ENCODE measurements around the gene MINDY2.
"Not testable (repeated sequence)": the region's sequence is repeated elsewhere in the genome, so short reads cannot be mapped to it uniquely, and the experiment has no call there.

The MINDY2 gene

DNA sequence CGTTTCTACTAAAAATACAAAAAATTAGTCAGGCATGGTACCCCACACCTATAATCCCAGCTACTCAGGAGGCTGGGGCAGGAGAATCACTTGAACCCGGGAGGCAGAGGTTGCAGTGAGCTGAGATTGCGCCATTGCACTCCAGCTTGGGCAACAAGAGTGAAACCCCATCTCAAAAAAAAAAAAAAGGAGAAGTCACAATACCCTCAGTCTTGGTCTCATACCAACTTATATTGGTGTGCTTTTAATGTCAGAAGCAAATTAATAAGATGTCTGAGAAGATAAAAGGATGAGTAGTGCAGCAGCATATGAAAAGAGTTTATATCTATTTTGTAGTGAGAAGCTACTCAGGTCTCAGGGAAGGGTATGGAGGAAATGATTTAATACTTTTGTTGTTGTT, 112.8 kb downstream of the MINDY2 start:
- DNase-seq (ENCODE audit: low spot score): not testable (repeated sequence)

DNA sequence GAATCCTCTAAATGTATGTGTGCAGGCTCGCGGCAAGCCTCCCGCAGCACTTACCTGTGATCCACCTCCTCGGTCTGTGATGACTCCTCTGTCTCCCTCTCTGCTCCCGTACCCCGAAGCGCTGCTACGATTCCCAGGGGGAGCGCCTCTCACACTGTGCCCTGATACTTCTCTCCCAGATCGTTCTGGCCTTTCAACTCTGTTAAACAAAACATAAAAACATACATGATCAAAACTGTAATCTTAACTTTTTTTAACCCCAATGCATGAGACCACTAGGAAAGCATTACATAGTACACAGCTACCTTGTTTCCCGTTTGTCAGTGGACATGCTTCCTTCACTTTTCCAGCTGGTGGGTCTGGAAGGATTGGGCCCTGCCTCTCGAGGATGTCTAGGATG, 115.8 kb downstream of the MINDY2 start:
- DNase-seq (ENCODE audit: low spot score): no peak

DNA sequence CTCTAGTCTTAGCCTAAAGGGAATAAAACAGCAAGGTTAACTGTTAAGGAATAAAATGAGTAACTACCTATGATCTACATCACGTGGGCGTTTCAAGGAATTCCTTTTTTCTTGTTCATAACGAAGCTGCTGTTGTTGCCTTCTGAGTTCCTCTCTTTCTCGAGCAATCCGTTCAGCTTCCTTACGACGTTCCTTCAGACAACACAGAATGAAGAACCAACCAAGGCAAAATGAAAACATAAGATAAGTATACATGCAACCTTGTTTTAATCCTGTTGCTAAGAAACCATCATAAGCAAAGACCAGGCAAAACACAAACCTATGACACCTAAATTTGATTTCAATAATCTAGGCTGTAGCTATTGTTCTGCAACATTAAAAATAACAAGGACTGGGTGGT, 118.3 kb downstream of the MINDY2 start:
- peak; percentile 20 for DNase-seq (ENCODE audit: low spot score)

DNA sequence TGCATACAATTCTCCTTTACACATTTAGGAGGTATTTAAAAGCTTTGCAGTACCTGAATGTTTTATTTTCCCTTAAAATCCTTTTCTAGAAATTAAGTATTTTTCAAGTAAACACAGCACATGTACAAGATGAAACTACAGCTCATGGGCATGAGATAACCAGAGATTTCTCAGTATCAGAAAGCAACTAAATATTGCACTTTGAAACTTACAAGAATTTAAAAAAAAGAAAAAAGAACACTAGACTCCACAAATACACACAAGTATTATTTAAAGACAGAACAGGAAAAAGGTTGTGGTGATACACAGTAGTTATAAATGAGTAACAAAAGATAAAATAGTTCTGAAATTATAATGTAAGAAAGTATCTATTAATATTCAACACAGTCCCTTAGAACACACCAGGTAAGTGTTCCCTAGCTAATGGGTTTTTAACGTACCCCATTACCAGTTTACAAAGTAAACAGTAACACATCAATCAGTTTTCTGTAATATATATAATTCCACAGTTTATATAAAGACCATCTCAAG, 127.1 kb downstream of the MINDY2 start:
- DNase-seq (ENCODE audit: low spot score): no peak

DNA sequence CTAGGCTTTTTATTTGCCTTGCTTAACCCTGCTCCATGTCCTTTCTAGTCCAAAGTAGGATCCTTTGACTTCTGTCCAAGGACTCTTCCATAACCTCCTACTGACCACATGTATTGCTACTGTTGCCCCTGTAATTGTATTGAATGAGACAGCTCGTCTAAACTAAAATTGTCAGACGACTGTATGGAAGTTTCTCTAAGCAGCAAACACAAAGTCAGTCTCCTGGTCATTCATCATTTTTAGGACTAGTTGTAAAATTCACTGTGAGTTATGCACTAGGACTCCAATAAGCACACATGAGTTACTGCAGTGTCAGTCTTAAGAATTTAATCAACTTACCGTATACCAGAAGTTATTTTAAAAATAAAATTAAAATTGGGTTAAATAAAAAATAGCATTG, 129.5 kb downstream of the MINDY2 start:
- no peak for DNase-seq (ENCODE audit: low spot score)

DNA sequence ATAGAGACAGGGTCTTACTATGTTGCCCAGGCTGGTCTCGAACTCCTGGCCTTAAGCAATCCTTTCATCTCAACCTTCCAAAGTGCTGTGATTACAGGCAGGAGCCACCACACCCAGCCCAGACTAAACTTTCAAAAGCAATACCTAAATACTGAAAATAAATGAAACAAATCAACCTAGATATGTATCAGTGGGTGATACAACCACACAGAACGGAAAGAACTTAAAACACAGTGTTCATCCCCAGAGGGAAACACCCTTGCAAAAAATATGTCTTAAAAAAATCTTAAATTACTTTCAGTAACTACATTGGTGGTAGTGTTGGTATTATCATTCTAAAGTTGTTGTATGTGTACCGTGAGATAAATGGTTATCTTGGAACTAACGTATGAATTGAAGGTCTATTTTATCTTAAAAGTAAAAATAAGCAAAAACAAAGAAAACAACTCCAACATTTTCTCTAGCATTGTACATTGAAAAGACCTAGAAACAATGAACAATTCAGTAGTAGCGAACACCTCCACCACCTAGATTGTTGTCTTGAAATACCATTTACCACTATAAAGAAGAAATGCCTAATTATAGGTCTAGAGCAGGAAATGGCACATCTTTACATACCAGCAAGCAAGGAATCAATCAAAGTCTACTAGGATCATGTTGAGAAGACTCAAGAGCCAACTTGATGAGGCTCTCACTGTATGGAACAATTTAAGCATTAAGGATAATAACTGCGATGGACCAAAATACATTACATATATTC, 137.6 kb downstream of the MINDY2 start:
- DNase-seq (ENCODE audit: low spot score): no peak

DNA sequence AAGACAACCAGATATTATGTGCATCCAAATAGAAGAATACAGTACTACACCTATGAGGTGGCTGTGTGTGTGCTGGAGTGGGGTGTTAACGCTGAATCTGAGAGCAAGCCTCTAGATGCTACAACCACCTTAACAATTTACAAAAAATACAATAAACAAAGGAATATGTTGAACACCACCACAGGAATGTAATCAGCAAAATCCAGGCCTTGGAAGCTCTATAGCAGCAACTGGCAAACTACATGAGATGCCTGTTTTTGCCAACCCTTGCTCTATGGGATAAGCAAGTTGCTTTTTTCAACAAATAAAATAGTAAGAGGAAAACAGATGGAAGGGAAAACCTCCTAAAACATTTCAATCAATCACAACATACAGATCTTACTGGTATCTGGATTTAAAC, 138.5 kb downstream of the MINDY2 start:
- no peak for DNase-seq (ENCODE audit: low spot score)

DNA sequence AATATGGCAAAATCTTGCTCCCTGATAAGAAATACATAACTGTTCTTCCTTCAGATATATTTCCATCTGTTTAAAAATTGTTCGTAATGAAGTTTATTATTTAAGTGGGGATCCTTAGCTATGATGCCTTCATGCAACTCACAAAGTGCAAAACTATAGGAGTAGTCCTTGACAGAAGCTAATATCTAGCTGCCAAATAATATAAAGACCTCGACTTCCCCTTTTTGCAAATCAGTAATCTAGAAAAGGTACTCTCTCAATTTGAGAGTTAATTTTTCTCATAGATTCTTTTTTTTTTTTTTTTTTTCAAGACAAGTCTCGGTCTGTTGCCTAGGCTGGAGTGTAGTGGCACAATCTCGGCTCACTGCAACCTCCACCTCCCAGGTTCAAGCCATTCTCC, 139.4 kb downstream of the MINDY2 start:
- no peak for DNase-seq (ENCODE audit: low spot score)

All from putamen (tissue), 1 donor.